ENCODE measurements around the gene TCF4. TPM values are rescaled to one million over a fixed set of nuclear protein-coding genes. Genes with fewer than 3 reads are reported as not detected.

TCF4 gene
- total RNA-seq, 1 experiment from 2014 or later, result 2.3 TPM

DNA sequence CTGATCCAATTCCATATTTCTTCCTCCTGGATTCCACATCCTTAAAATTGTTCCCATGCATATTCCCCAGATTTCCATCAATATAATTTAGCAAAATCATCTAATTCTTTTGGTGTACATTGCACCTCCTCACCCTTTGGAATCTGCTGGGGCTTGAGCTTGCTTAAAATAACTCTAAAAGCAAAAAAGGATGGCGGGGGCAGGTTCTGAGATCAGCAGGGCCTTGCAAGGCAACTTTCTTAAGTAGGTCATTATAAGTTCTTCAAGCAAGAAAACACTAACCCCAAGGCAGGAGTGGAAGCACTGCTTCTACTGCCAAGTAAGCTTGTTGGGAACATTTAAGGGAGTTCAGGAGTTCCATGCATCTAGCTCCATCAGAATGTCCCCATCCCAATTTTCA is 374.4 kb downstream of the TCF4 start:
- TF ChIP-seq, protein P1, sequence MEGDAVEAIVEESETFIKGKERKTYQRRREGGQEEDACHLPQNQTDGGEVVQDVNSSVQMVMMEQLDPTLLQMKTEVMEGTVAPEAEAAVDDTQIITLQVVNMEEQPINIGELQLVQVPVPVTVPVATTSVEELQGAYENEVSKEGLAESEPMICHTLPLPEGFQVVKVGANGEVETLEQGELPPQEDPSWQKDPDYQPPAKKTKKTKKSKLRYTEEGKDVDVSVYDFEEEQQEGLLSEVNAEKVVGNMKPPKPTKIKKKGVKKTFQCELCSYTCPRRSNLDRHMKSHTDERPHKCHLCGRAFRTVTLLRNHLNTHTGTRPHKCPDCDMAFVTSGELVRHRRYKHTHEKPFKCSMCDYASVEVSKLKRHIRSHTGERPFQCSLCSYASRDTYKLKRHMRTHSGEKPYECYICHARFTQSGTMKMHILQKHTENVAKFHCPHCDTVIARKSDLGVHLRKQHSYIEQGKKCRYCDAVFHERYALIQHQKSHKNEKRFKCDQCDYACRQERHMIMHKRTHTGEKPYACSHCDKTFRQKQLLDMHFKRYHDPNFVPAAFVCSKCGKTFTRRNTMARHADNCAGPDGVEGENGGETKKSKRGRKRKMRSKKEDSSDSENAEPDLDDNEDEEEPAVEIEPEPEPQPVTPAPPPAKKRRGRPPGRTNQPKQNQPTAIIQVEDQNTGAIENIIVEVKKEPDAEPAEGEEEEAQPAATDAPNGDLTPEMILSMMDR (IDR thresholded peaks at IDR 0.05), result no peak
- TF ChIP-seq POLR2AphosphoS5 (IDR thresholded peaks at IDR 0.05; ENCODE audit: low read depth, low read length) (no peak), SIN3A (IDR thresholded peaks at IDR 0.05; ENCODE audit: borderline replicate concordance, insufficient read depth, low read depth, low read length) (no peak), REST (IDR thresholded peaks at IDR 0.05; ENCODE audit: insufficient read depth in 1 of 2, low read depth in 2 of 2, low read length in 1 of 2) (no peak), TCF7L2 (IDR thresholded peaks at IDR 0.05; ENCODE audit: low read depth, low read length) (no peak)
- H3K27ac ChIP-seq (ENCODE audit: low read length), result no peak overlapping the region
- no peak overlapping the region for H3K4me3 ChIP-seq (ENCODE audit: low read depth in 2 of 2, low read length in 2 of 2)
- intact Hi-C loops (cut with micrococcal nuclease; ENCODE audit: unreplicated experiment), result no loop called here
- in situ Hi-C loops (cut with HindIII; ENCODE audit: low pct_unique_long_range_greater_than_20kb, low sequenced_read_pairs), result no loop called here
- no peaks in the 10 kb centered on the region for H3K4me1 ChIP-seq (ENCODE audit: control insufficient read depth, insufficient read depth, low read length)
- no peaks in the 10 kb centered on the region for H3K9me3 ChIP-seq (ENCODE audit: control insufficient read depth, insufficient read depth, low read depth, low read length)
- ChIA-PET CTCF (no interaction called here), POLR2A (no interaction called here)
- no peaks in the 10 kb centered on the region for H3K27me3 ChIP-seq (ENCODE audit: control insufficient read depth, insufficient read depth, low read length)
- no peaks in the 10 kb centered on the region for H3K36me3 ChIP-seq (ENCODE audit: control insufficient read depth, insufficient read depth, low read length)
- no TSS peak for BruUV-seq (replicated peaks)
- DNase-seq (ENCODE audit: low read depth, low spot score) (no peak), ATAC-seq (no peak)

- POLR2A ChIA-PET, result no interaction called here
- in situ Hi-C loops (cut with HindIII; ENCODE audit: low pct_unique_long_range_greater_than_20kb, low sequenced_read_pairs), result no loop called here
- Histone ChIP-seq H3K36me3 (ENCODE audit: control insufficient read depth, insufficient read depth, low read length) (no peaks in the 10 kb centered on the region), H3K27ac (ENCODE audit: low read length) (no peak overlapping the region), H3K27me3 (ENCODE audit: control insufficient read depth, insufficient read depth, low read length) (no peaks in the 10 kb centered on the region), H3K4me1 (ENCODE audit: control insufficient read depth, insufficient read depth, low read length) (no peaks in the 10 kb centered on the region), H3K4me3 (ENCODE audit: low read depth in 2 of 2, low read length in 2 of 2) (no peak overlapping the region), H3K9me3 (ENCODE audit: control insufficient read depth, insufficient read depth, low read depth, low read length) (no peaks in the 10 kb centered on the region)
- ATAC-seq, result no peak
- CTCF ChIA-PET, result no interaction called here
- BruUV-seq (replicated peaks), result no TSS peak
- no peak for DNase-seq (ENCODE audit: low read depth, low spot score)
- intact Hi-C loops (cut with micrococcal nuclease; ENCODE audit: unreplicated experiment), result no loop called here
- TF ChIP-seq TCF7L2 (IDR thresholded peaks at IDR 0.05; ENCODE audit: low read depth, low read length), result no peak
- TF ChIP-seq SIN3A (IDR thresholded peaks at IDR 0.05; ENCODE audit: borderline replicate concordance, insufficient read depth, low read depth, low read length), result no peak
- TF ChIP-seq, protein P1 (IDR thresholded peaks at IDR 0.05), result no peak
- no peak for TF ChIP-seq REST (IDR thresholded peaks at IDR 0.05; ENCODE audit: insufficient read depth in 1 of 2, low read depth in 2 of 2, low read length in 1 of 2)
- TF ChIP-seq POLR2AphosphoS5 (IDR thresholded peaks at IDR 0.05; ENCODE audit: low read depth, low read length), result no peak
Measured at GRCh38 chr18:55206927-55207326, 381.1 kb downstream of the TCF4 start.

All from Panc1 (cell line).